ENCODE measurements around the gene FAM193B. TPM values are rescaled to one million over a fixed set of nuclear protein-coding genes. Genes with fewer than 3 reads are reported as not detected.
A peak's percentile ranks its signal among the peaks of the same experiment; 100 is the strongest.

Gene FAM193B
- total RNA-seq, 1 donor from 2014 or later: 21.5 TPM

- H3K4me1 ChIP-seq: peaks cover 36% of the 10 kb centered on the region
- no peak for TF ChIP-seq CTCF (IDR thresholded peaks at IDR 0.05; ENCODE audit: borderline replicate concordance)
- DNase-seq: no peak
- H3K27ac ChIP-seq (replicated peaks): no peak overlapping the region
- H3K9me3 ChIP-seq (replicated peaks): no peaks in the 10 kb centered on the region
- no peaks in the 10 kb centered on the region for H3K27me3 ChIP-seq (ENCODE audit: low read depth)
- no peak overlapping the region for H3K4me3 ChIP-seq
- intact Hi-C loops (cut with micrococcal nuclease): no loop called here
- peaks cover 66% of the 10 kb centered on the region for H3K36me3 ChIP-seq
These were observed 34.1 kb downstream of the FAM193B start for GRCh38 chr5:177520271-177520670.

- no peak overlapping the region for H3K27ac ChIP-seq (replicated peaks)
These were observed 34.7 kb downstream of the FAM193B start for GRCh38 chr5:177519463-177520235.

GRCh38 chr5:177516601-177517568, 37.5 kb downstream of the FAM193B start, which contains the start of gene DDX41:
DDX41 (minus strand) TSS chr5:177516961; CDS start chr5:177516945, 16 bp downstream.
- DNase-seq: peak; percentile 98
- Histone ChIP-seq H3K36me3 (peaks cover 70% of the 10 kb centered on the region), H3K4me1 (peaks cover 37% of the 10 kb centered on the region), H3K27me3 (ENCODE audit: low read depth) (no peaks in the 10 kb centered on the region), H3K4me3 (peak within 1 kb of the TSS; percentile 96), H3K9me3 (replicated peaks) (no peaks in the 10 kb centered on the region), H3K27ac (replicated peaks) (peak within 1 kb of the TSS; percentile 91)
- TF ChIP-seq CTCF (IDR thresholded peaks at IDR 0.05; ENCODE audit: borderline replicate concordance): peak; percentile 23
- intact Hi-C loops (cut with micrococcal nuclease): no loop called here

More at GRCh38 chr5:177519463-177520235, 34.7 kb downstream of the FAM193B start:
- TF ChIP-seq CTCF (IDR thresholded peaks at IDR 0.05; ENCODE audit: borderline replicate concordance): no peak
- Histone ChIP-seq H3K4me3 (no peak overlapping the region), H3K36me3 (peaks cover 66% of the 10 kb centered on the region), H3K4me1 (peaks cover 36% of the 10 kb centered on the region), H3K27me3 (ENCODE audit: low read depth) (no peaks in the 10 kb centered on the region), H3K9me3 (replicated peaks) (no peaks in the 10 kb centered on the region)
- DNase-seq: no peak
- intact Hi-C loops (cut with micrococcal nuclease): no loop called here

- Histone ChIP-seq H3K9me3 (replicated peaks) (no peaks in the 10 kb centered on the region), H3K4me3 (peak overlapping the region; percentile 96), H3K27me3 (ENCODE audit: low read depth) (no peaks in the 10 kb centered on the region), H3K4me1 (peaks cover 37% of the 10 kb centered on the region), H3K36me3 (peaks cover 69% of the 10 kb centered on the region), H3K27ac (replicated peaks) (no peak overlapping the region)
- no peak for DNase-seq
- intact Hi-C loops (cut with micrococcal nuclease): no loop called here
- TF ChIP-seq CTCF (IDR thresholded peaks at IDR 0.05; ENCODE audit: borderline replicate concordance): no peak
These were observed 38.8 kb downstream of the FAM193B start for GRCh38 chr5:177515580-177515979.

- Histone ChIP-seq H3K27me3 (ENCODE audit: low read depth) (no peaks in the 10 kb centered on the region), H3K27ac (replicated peaks) (no peak overlapping the region), H3K9me3 (replicated peaks) (no peaks in the 10 kb centered on the region), H3K4me1 (peaks cover 44% of the 10 kb centered on the region), H3K36me3 (peaks cover 59% of the 10 kb centered on the region), H3K4me3 (no peak overlapping the region)
- intact Hi-C loops (cut with micrococcal nuclease): no loop called here
- DNase-seq: no peak
- TF ChIP-seq CTCF (IDR thresholded peaks at IDR 0.05; ENCODE audit: borderline replicate concordance): no peak
These were observed 39.8 kb downstream of the FAM193B start for GRCh38 chr5:177514541-177514940.

Data from left ventricle myocardium inferior (tissue), 1 donor.